ENCODE results near the gene ABCC12. TPM values are rescaled to one million over a fixed set of nuclear protein-coding genes. Genes with fewer than 3 reads are reported as not detected.

ABCC12 gene
- total RNA-seq, 1 donor from 2014 or later, result not detected

DNA sequence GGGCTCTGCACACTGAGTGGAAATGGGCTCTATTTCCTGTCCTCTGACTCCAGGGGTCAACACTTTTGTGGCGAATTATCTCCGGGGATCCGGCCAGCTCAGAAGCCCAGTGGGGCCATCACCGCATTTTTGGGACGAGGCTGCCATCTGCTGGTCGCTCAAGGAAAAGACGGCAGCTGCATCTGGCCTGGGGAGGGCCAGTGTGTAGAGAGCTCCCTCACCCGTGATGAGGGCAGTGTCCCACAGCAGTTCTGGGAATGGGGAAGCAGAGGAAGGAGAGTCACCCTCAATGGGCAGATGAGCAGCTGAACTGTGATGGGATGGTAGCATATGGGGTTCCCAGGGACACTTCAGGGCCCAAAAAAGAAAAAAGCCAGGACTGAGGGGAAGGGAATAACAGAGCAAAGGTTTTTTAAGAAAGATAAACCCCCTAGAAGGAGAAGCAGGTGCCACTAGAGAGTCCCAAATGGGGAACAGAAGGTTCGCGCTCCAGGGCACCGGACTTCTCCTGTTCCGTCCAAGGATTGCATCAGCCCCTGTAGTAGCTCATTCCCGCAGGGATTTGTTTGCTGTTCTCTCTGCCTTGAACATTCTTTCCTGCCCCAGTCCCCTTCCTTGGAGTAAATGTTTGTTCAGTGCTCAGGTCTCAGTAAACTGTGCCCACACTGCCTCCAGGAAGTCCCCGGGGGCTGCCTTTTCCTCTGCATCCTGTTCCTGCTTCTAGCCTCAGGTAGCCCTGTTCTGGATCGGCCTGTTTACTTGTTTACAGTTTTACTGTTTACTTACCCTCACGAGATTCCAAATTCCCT lies 9.3 kb upstream of the ABCC12 start:
- Histone ChIP-seq H3K27ac (replicated peaks) (no peak overlapping the region), H3K27me3 (ENCODE audit: low read depth) (no peaks in the 10 kb centered on the region), H3K4me1 (peaks cover 12% of the 10 kb centered on the region), H3K9me3 (replicated peaks) (no peaks in the 10 kb centered on the region), H3K4me3 (no peak overlapping the region), H3K36me3 (no peaks in the 10 kb centered on the region)
- TF ChIP-seq, protein P1, sequence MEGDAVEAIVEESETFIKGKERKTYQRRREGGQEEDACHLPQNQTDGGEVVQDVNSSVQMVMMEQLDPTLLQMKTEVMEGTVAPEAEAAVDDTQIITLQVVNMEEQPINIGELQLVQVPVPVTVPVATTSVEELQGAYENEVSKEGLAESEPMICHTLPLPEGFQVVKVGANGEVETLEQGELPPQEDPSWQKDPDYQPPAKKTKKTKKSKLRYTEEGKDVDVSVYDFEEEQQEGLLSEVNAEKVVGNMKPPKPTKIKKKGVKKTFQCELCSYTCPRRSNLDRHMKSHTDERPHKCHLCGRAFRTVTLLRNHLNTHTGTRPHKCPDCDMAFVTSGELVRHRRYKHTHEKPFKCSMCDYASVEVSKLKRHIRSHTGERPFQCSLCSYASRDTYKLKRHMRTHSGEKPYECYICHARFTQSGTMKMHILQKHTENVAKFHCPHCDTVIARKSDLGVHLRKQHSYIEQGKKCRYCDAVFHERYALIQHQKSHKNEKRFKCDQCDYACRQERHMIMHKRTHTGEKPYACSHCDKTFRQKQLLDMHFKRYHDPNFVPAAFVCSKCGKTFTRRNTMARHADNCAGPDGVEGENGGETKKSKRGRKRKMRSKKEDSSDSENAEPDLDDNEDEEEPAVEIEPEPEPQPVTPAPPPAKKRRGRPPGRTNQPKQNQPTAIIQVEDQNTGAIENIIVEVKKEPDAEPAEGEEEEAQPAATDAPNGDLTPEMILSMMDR (IDR thresholded peaks at IDR 0.05; ENCODE audit: borderline replicate concordance), result peak; percentile 91
- peak; percentile 75 for DNase-seq
- intact Hi-C loops (cut with micrococcal nuclease), result loop anchor here (10.0 kb wide), 1 partner anchor 1130 kb away; no protein-coding TSS in a partner anchor

DNA sequence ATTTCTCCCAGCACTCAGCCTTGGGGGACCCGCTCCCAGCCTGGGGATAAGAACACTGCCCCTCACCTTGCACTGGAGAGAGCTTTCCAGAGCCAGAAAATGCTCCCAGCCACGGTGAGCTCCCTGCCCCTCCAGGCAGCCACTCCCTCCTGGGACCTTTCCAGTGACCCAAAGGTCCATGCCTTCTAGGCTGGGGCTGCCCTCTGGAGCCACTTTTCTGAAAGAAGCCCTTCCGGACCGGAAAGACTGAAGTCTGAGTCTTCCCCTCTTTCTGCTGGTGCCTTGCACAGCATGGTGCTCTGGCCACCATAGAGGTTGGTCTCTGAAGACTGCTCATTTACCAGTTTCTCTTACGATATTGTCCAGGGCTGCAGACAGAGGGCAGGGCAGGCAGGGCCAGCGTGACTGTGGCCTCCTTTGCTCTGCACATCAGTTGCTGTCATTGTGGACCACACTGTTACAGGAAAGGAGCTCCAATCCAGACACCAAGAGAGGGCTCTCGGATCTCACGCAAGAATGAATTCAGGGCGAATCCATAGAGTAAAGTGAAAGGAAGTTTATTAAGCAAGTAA lies 7.1 kb upstream of the ABCC12 start:
- no peaks in the 10 kb centered on the region for H3K36me3 ChIP-seq
- TF ChIP-seq, protein P1 (IDR thresholded peaks at IDR 0.05; ENCODE audit: borderline replicate concordance), result no peak
- no peak overlapping the region for H3K4me3 ChIP-seq
- peaks cover 12% of the 10 kb centered on the region for H3K4me1 ChIP-seq
- H3K27ac ChIP-seq (replicated peaks), result no peak overlapping the region
- no peaks in the 10 kb centered on the region for H3K27me3 ChIP-seq (ENCODE audit: low read depth)
- intact Hi-C loops (cut with micrococcal nuclease), result loop anchor here (10.0 kb wide), 1 partner anchor 1128 kb away; no protein-coding TSS in a partner anchor
- DNase-seq, result no peak
- no peaks in the 10 kb centered on the region for H3K9me3 ChIP-seq (replicated peaks)

DNA sequence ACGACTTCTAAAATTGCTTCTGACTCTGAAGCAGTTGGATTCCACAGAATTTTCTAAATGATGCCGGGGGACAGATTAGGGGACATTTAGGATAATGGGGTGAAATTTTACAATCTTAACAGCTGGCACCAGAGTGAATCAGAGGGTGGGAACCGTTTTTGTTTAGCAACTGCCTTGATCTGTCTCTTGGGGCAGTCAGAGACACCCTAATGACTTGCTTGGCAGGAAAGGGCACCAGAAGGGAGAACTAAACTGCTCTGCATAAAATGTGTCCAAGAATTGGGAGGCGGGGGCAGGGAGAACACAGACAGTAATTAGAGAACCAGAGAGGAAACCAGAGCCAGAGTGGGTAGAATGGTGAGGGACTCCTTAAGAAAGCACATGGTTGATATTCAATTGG lies 6.1 kb upstream of the ABCC12 start:
- no peak overlapping the region for H3K4me3 ChIP-seq
- intact Hi-C loops (cut with micrococcal nuclease), result loop anchor here (10.0 kb wide), 1 partner anchor 1127 kb away; no protein-coding TSS in a partner anchor
- H3K36me3 ChIP-seq, result no peaks in the 10 kb centered on the region
- H3K9me3 ChIP-seq (replicated peaks), result no peaks in the 10 kb centered on the region
- H3K4me1 ChIP-seq, result peaks cover 12% of the 10 kb centered on the region
- TF ChIP-seq, protein P1 (IDR thresholded peaks at IDR 0.05; ENCODE audit: borderline replicate concordance), result no peak
- no peak overlapping the region for H3K27ac ChIP-seq (replicated peaks)
- H3K27me3 ChIP-seq (ENCODE audit: low read depth), result no peaks in the 10 kb centered on the region
- no peak for DNase-seq

GRCh38 chr16:48160575-48160974 lies 4.8 kb upstream of the ABCC12 start:
- Histone ChIP-seq H3K4me3 (no peak overlapping the region), H3K27me3 (ENCODE audit: low read depth) (no peaks in the 10 kb centered on the region), H3K4me1 (peaks cover 21% of the 10 kb centered on the region), H3K36me3 (no peaks in the 10 kb centered on the region), H3K9me3 (replicated peaks) (no peaks in the 10 kb centered on the region), H3K27ac (replicated peaks) (no peak overlapping the region)
- DNase-seq, result no peak
- TF ChIP-seq, protein P1 (IDR thresholded peaks at IDR 0.05; ENCODE audit: borderline replicate concordance), result no peak
- intact Hi-C loops (cut with micrococcal nuclease), result loop anchor here (10.0 kb wide), 1 partner anchor 1126 kb away; no protein-coding TSS in a partner anchor

DNA sequence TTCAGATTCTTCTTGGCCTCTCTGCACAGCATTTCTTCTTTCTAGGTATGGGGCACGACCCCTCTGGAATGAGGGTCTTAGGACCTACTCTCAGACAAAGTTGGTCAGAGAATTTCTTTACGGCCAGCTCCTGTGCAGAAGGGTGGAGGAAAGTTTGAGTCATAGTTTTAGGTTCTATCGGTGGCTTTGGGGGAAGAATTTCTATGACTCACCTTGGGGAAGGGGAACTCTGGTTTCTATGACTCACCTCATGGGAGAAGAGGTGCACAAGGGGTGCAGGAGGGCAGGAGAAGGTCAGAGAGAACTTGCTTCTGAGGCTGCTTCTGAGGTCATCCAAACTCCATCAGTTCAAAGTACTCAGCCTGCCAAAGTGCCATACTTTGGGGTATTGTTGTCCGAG lies 2.5 kb upstream of the ABCC12 start:
- H3K27ac ChIP-seq (replicated peaks), result peak overlapping the region; percentile 64
- no peaks in the 10 kb centered on the region for H3K9me3 ChIP-seq (replicated peaks)
- TF ChIP-seq, protein P1 (IDR thresholded peaks at IDR 0.05; ENCODE audit: borderline replicate concordance), result no peak
- intact Hi-C loops (cut with micrococcal nuclease), result no loop called here
- DNase-seq, result no peak
- H3K4me3 ChIP-seq, result no peak overlapping the region
- H3K27me3 ChIP-seq (ENCODE audit: low read depth), result no peaks in the 10 kb centered on the region
- no peaks in the 10 kb centered on the region for H3K36me3 ChIP-seq
- peaks cover 15% of the 10 kb centered on the region for H3K4me1 ChIP-seq

All from left ventricle myocardium inferior (tissue), 1 donor.